Measurements from ENCODE around the gene DDX41.

The DDX41 gene

GRCh38 chr5:177555228-177555627 is 38.5 kb upstream of the DDX41 start:
- Histone ChIP-seq H3K9me2 (replicated peaks; ENCODE audit: low read depth, low read length) (no peaks in the 10 kb centered on the region), H3K9ac (ENCODE audit: low read depth, low read length, poor library complexity, severe bottlenecking) (no peak overlapping the region), H3K27me3 (ENCODE audit: insufficient read depth, low read length, poor library complexity, severe bottlenecking) (no peaks in the 10 kb centered on the region), H3K4me1 (ENCODE audit: insufficient read depth, low read length, poor library complexity, severe bottlenecking) (peaks cover 25% of the 10 kb centered on the region), H3K4me2 (ENCODE audit: low read depth, low read length, poor library complexity, severe bottlenecking) (peak overlapping the region; percentile 77), H4K20me1 (ENCODE audit: insufficient read depth, low read length, poor library complexity, severe bottlenecking) (peaks cover 15% of the 10 kb centered on the region), H3K9me3 (ENCODE audit: insufficient read depth, low read depth, low read length) (no peaks in the 10 kb centered on the region), H3K4me3 (ENCODE audit: low read length, poor library complexity, severe bottlenecking) (no peak overlapping the region), H3K36me3 (ENCODE audit: insufficient read depth, low read length) (no peaks in the 10 kb centered on the region), H3F3A (ENCODE audit: low read depth) (no peaks in the 10 kb centered on the region), H2AFZ (ENCODE audit: low read length) (no peak overlapping the region), H3K79me2 (ENCODE audit: insufficient read depth, low read length) (peaks cover 35% of the 10 kb centered on the region)
- TF ChIP-seq EZH2phosphoT487 (IDR thresholded peaks at IDR 0.05; ENCODE audit: borderline replicate concordance) = no peak
- TF ChIP-seq CTCF (conservative IDR thresholded peaks at IDR 0.05; ENCODE audit: low read length) = no peak

GRCh38 chr5:177554474-177555111 is 37.8 kb upstream of the DDX41 start, which contains the start of gene FAM193B:
Gene FAM193B (minus strand): TSS chr5:177554563. CDS start chr5:177554458, 105 bp downstream.
- peak within 1 kb of the TSS; percentile 77 for H3K9ac ChIP-seq (ENCODE audit: low read depth, low read length, poor library complexity, severe bottlenecking)
- H2AFZ ChIP-seq (ENCODE audit: low read length) = peak within 1 kb of the TSS; percentile 87
- H3K4me1 ChIP-seq (ENCODE audit: insufficient read depth, low read length, poor library complexity, severe bottlenecking) = peaks cover 25% of the 10 kb centered on the region
- peak within 1 kb of the TSS; percentile 86 for H3K4me2 ChIP-seq (ENCODE audit: low read depth, low read length, poor library complexity, severe bottlenecking)
- H3F3A ChIP-seq (ENCODE audit: low read depth) = no peaks in the 10 kb centered on the region
- TF ChIP-seq EZH2phosphoT487 (IDR thresholded peaks at IDR 0.05; ENCODE audit: borderline replicate concordance) (no peak), CTCF (conservative IDR thresholded peaks at IDR 0.05; ENCODE audit: low read length) (no peak; the same call in 1 of the 2 replicates)
- H3K9me2 ChIP-seq (replicated peaks; ENCODE audit: low read depth, low read length) = no peaks in the 10 kb centered on the region
- no peaks in the 10 kb centered on the region for H3K36me3 ChIP-seq (ENCODE audit: insufficient read depth, low read length)
- peaks cover 36% of the 10 kb centered on the region for H3K79me2 ChIP-seq (ENCODE audit: insufficient read depth, low read length)
- H4K20me1 ChIP-seq (ENCODE audit: insufficient read depth, low read length, poor library complexity, severe bottlenecking) = peaks cover 15% of the 10 kb centered on the region
- peak within 1 kb of the TSS; percentile 79 for H3K4me3 ChIP-seq (ENCODE audit: low read length, poor library complexity, severe bottlenecking)
- H3K27me3 ChIP-seq (ENCODE audit: insufficient read depth, low read length, poor library complexity, severe bottlenecking) = no peaks in the 10 kb centered on the region
- H3K9me3 ChIP-seq (ENCODE audit: insufficient read depth, low read depth, low read length) = no peaks in the 10 kb centered on the region

GRCh38 chr5:177553671-177554429 is 37.1 kb upstream of the DDX41 start:
- Histone ChIP-seq H3K36me3 (ENCODE audit: insufficient read depth, low read length) (no peaks in the 10 kb centered on the region), H2AFZ (ENCODE audit: low read length) (0 out of 2 replicates have a peak overlapping the region, but pooled peaks have one; percentile 12), H3K9me3 (ENCODE audit: insufficient read depth, low read depth, low read length) (no peaks in the 10 kb centered on the region), H3K4me1 (ENCODE audit: insufficient read depth, low read length, poor library complexity, severe bottlenecking) (peaks cover 25% of the 10 kb centered on the region), H3K9me2 (replicated peaks; ENCODE audit: low read depth, low read length) (no peaks in the 10 kb centered on the region), H3K9ac (ENCODE audit: low read depth, low read length, poor library complexity, severe bottlenecking) (peak overlapping the region; percentile 77), H3K79me2 (ENCODE audit: insufficient read depth, low read length) (peaks cover 39% of the 10 kb centered on the region), H3F3A (ENCODE audit: low read depth) (no peaks in the 10 kb centered on the region), H3K4me2 (ENCODE audit: low read depth, low read length, poor library complexity, severe bottlenecking) (peak overlapping the region; percentile 86), H3K4me3 (ENCODE audit: low read length, poor library complexity, severe bottlenecking) (peak overlapping the region; percentile 79), H4K20me1 (ENCODE audit: insufficient read depth, low read length, poor library complexity, severe bottlenecking) (peaks cover 15% of the 10 kb centered on the region), H3K27me3 (ENCODE audit: insufficient read depth, low read length, poor library complexity, severe bottlenecking) (no peaks in the 10 kb centered on the region)
- no peak for TF ChIP-seq CTCF (conservative IDR thresholded peaks at IDR 0.05; ENCODE audit: low read length)
- TF ChIP-seq EZH2phosphoT487 (IDR thresholded peaks at IDR 0.05; ENCODE audit: borderline replicate concordance) = no peak
